Measurements from ENCODE around the gene PREB. TPM values are rescaled to one million over a fixed set of nuclear protein-coding genes. Genes with fewer than 3 reads are reported as not detected.
A peak's percentile ranks its signal among the peaks of the same experiment; 100 is the strongest.

The PREB gene
- total RNA-seq, 1 donor from 2014 or later: 38.7 TPM

DNA sequence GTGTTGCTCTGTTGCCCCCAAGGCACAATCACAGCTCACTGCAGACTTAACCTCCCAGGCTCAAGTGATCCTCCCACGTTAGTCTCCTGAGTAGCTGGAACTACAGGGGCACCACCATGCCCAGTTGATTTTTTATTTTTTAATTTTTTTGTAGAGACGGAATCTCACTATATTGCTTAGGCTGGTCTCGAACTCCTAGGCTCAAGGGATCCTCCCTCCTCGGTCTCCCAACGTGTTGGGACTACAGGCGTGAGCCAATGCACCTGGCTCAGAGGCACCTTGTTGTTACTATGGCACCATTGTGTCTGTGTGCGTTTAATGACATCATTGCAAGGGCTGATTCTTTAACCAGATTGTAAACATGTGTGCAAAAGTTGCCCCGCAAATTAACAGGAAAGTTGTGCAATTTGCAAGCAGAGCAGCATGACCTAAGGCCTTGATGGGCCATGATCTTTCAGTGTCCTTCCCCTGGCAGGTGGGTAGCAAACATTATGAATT is 37.0 kb upstream of the PREB start:
- no peak for DNase-seq
- Mint-ChIP-seq H3K27me3 (peaks cover 2% of the 10 kb centered on the region), H3K4me3 (no peak overlapping the region), H3K36me3 (ENCODE audit: low read depth) (no peaks in the 10 kb centered on the region), H3K27ac (no peak overlapping the region), H3K9me3 (no peaks in the 10 kb centered on the region), H3K4me1 (peaks cover 9% of the 10 kb centered on the region)
- ATAC-seq (ENCODE audit: low read depth): no peak
- ChIA-PET CTCF (interaction anchor here (1.3 to 2.0 kb wide), 2 partner anchors 108 kb away, joined by 3 to 11 read pairs; no protein-coding TSS in a partner anchor), POLR2A (no interaction called here)
- intact Hi-C loops (cut with micrococcal nuclease): loop anchor here (5.0 kb wide), 1 partner anchor 111 kb away; the partner anchor contains the start of gene TRIM54
- TF ChIP-seq, protein P1, sequence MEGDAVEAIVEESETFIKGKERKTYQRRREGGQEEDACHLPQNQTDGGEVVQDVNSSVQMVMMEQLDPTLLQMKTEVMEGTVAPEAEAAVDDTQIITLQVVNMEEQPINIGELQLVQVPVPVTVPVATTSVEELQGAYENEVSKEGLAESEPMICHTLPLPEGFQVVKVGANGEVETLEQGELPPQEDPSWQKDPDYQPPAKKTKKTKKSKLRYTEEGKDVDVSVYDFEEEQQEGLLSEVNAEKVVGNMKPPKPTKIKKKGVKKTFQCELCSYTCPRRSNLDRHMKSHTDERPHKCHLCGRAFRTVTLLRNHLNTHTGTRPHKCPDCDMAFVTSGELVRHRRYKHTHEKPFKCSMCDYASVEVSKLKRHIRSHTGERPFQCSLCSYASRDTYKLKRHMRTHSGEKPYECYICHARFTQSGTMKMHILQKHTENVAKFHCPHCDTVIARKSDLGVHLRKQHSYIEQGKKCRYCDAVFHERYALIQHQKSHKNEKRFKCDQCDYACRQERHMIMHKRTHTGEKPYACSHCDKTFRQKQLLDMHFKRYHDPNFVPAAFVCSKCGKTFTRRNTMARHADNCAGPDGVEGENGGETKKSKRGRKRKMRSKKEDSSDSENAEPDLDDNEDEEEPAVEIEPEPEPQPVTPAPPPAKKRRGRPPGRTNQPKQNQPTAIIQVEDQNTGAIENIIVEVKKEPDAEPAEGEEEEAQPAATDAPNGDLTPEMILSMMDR (IDR thresholded peaks at IDR 0.05): no peak

DNA sequence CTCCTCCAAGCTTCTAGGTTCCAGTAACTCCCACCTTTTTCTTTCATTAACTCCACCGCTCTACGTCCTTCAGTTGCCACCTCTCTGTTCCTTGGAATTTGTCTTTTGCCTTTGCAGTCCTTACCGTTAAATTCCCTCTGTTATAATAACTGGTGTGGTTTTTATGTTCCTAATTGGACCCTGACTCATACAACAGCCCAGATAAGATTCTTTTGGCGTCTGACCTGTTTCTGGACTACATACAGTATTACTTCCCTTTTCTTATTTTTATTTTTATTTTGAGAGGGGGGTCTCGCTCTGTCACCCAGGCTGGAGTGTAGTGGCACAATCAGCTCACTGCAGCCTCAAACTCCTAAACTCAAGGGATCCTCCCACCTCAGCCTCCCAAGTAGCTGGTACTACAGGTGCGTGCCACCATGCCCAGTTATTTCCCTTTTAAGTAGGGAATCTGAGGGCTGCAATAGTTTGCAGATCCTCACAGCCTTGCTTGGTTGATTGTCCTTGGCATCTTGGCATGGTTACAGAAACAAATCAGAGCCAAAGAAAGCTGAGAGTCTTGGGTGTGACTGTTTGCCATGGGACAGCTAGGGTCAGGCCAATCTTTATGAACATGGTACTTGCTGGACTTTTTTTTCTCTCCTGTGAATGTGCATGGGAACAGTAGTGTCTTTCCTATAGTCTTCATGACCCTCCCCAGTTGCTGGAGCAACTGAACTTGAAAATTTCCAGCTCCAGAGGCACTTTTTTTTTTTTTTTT is 36.3 kb upstream of the PREB start:
- CTCF ChIA-PET: interaction anchor here (1.2 to 2.0 kb wide), 3 partner anchors 19 to 109 kb away, joined by 4 to 11 read pairs (median 4); partner anchors contain the start of gene SLC30A3
- Mint-ChIP-seq H3K4me1 (peaks cover 9% of the 10 kb centered on the region), H3K36me3 (ENCODE audit: low read depth) (no peaks in the 10 kb centered on the region), H3K9me3 (no peaks in the 10 kb centered on the region), H3K27ac (no peak overlapping the region), H3K27me3 (peaks cover 2% of the 10 kb centered on the region), H3K4me3 (peak overlapping the region; percentile 28)
- DNase-seq (no peak), ATAC-seq (ENCODE audit: low read depth) (peak; percentile 42)
- intact Hi-C loops (cut with micrococcal nuclease): loop anchor here (5.0 kb wide), 1 partner anchor 112 kb away; the partner anchor contains the start of gene TRIM54
- POLR2A ChIA-PET: interaction anchor here (0.9 kb wide), 1 partner anchor 41 kb away, joined by 3 read pairs; the partner anchor contains the start of gene ATRAID
- TF ChIP-seq, protein P1 (IDR thresholded peaks at IDR 0.05): no peak

DNA sequence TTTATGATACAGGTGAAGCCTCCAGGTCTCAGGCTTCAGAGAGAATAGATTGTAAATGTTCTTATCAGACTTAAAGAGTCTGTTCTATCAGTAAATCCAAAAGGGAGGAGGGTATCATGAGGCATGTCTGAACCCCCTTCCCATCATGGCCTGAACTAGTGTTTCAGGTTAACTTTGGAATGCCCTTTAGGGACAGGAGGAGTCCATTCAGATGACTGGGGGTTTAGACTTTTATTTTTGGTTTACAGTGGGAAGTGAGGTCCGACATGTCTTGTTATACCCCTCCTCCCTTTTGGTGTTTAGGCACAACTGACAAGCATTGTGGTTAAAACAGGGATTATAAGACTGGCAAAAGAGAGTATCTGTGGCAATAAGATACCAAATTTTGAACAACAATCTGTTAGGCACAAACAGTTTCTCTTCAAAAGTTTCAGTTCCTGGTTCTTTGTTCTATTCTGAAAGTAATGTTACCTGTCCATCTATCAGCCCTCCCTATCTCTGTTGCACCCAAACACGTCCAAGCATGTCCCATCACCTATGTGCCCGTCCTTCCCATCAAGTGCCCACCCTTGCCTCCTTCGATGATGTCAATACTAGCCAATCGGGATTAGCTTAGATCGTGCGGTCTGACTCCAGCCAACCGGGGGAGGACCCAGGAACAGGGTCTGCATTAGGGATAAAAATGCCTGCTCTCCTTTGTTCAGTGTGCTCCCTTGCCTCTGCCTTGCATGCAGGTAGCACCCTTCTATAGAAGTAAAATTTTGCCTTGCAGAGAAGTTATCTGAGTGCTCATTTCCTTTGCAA is 30.7 kb upstream of the PREB start:
- ChIA-PET CTCF (no interaction called here), POLR2A (interaction anchor here (0.6 to 0.7 kb wide), 2 partner anchors 32 to 34 kb away, joined by 3 read pairs; no protein-coding TSS in a partner anchor)
- TF ChIP-seq, protein P1 (IDR thresholded peaks at IDR 0.05): no peak
- intact Hi-C loops (cut with micrococcal nuclease): no loop called here
- DNase-seq (no peak), ATAC-seq (ENCODE audit: low read depth) (peak; percentile 31)
- Mint-ChIP-seq H3K27me3 (no peaks in the 10 kb centered on the region), H3K4me1 (peaks cover 32% of the 10 kb centered on the region), H3K9me3 (no peaks in the 10 kb centered on the region), H3K4me3 (no peak overlapping the region), H3K36me3 (ENCODE audit: low read depth) (no peaks in the 10 kb centered on the region), H3K27ac (peak overlapping the region; percentile 14)

DNA sequence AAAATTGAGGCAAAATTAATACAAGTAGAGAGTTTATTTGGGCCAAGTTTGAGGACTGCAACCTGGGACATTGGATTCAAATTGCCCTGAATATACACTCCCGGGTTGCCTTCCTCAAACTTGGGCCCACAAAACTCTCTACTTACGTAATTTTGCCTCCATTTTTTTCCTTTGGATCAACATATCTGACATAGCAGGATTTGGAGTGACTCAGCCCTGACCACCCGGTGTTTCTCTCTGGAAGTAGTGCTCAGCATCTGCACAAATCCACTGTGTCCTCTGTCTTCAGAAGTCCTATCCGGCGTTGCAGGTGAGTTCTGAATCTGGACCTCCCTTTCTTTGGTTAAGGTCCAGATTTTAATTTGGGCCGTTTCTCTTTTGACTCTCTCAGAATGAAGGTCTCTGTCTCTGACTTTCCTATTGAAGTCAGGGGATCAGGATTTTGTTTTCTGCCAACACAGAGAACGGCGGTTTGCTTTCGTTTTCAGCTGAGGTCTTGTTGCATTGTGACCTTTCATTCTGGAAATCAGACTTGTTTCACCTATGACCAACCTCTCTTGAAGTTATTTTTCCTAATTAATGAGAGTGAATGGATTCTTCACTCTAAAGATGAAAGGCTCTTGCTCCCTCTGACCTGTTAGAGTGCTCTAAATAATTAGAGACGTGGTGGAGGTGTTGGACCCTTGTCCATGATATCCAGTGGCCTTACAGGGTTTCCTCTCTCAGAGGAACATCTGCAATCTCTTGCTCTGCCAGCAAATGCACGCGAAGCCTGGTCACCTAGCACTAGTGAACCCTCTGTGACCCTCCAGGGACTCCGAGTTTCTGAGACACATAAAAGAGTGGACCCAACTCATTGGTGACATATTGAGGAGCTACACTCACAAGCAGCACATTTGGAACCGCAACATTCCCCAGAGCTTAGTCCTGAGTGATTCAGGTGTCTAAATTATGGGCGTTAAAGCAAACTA is 28.0 kb upstream of the PREB start:
- Mint-ChIP-seq H3K4me3 (no peak overlapping the region), H3K27ac (peak overlapping the region; percentile 35), H3K9me3 (no peaks in the 10 kb centered on the region), H3K27me3 (peaks cover 2% of the 10 kb centered on the region), H3K4me1 (peaks cover 28% of the 10 kb centered on the region), H3K36me3 (ENCODE audit: low read depth) (no peaks in the 10 kb centered on the region)
- CTCF ChIA-PET: no interaction called here
- ATAC-seq (ENCODE audit: low read depth): no peak
- intact Hi-C loops (cut with micrococcal nuclease): no loop called here
- DNase-seq: no peak
- POLR2A ChIA-PET: interaction anchor here (0.7 kb wide), 1 partner anchor 138 kb away, joined by 6 read pairs; no protein-coding TSS in a partner anchor
- TF ChIP-seq, protein P1 (IDR thresholded peaks at IDR 0.05): no peak

All from activated B cell treated with CpG ODN at 0.5 μM for 24 hours (primary cell).